Measurements from ENCODE around the gene NT5C1A.

NT5C1A gene

GRCh38 chr1:39689214-39689613 lies 17.3 kb upstream of the NT5C1A start:
- no peak for DNase-seq

- DNase-seq, result no peak
Measured at GRCh38 chr1:39688706-39689105, 16.8 kb upstream of the NT5C1A start.

- DNase-seq, result no peak
Measured at GRCh38 chr1:39687243-39687642, 15.3 kb upstream of the NT5C1A start.

GRCh38 chr1:39685071-39685470 lies 13.2 kb upstream of the NT5C1A start:
- DNase-seq, result no peak

- DNase-seq, result no peak
Measured at GRCh38 chr1:39684313-39684664, 12.4 kb upstream of the NT5C1A start.

GRCh38 chr1:39683591-39684312 lies 11.8 kb upstream of the NT5C1A start:
- DNase-seq, result no peak

GRCh38 chr1:39681999-39682398 lies 10.1 kb upstream of the NT5C1A start:
- no peak for DNase-seq

- DNase-seq, result no peak
Measured at GRCh38 chr1:39681294-39681693, 9.4 kb upstream of the NT5C1A start.

GRCh38 chr1:39680751-39681150 lies 8.8 kb upstream of the NT5C1A start:
- DNase-seq, result no peak

- DNase-seq, result no peak
Measured at GRCh38 chr1:39679821-39680220, 7.9 kb upstream of the NT5C1A start.

GRCh38 chr1:39678889-39679288 lies 7.0 kb upstream of the NT5C1A start:
- no peak for DNase-seq

GRCh38 chr1:39677645-39678044 lies 5.7 kb upstream of the NT5C1A start:
- no peak for DNase-seq

GRCh38 chr1:39676948-39677548 lies 5.1 kb upstream of the NT5C1A start:
- no peak for DNase-seq

- DNase-seq, result no peak
Measured at GRCh38 chr1:39675220-39675619, 3.3 kb upstream of the NT5C1A start.

GRCh38 chr1:39673215-39673614 lies 1.3 kb upstream of the NT5C1A start:
- DNase-seq, result no peak

GRCh38 chr1:39672551-39672947 lies 642 bp upstream of the NT5C1A start:
- no peak for DNase-seq

GRCh38 chr1:39671433-39671792 lies 494 bp downstream of the NT5C1A start:
- no peak for DNase-seq

GRCh38 chr1:39670689-39671088 lies 1.2 kb downstream of the NT5C1A start:
- no peak for DNase-seq

GRCh38 chr1:39668894-39669293 lies 3.0 kb downstream of the NT5C1A start:
- DNase-seq, result no peak

- DNase-seq, result no peak
Measured at GRCh38 chr1:39668111-39668510, 3.8 kb downstream of the NT5C1A start.

GRCh38 chr1:39666772-39667171 lies 5.1 kb downstream of the NT5C1A start:
- no peak for DNase-seq

- DNase-seq, result no peak
Measured at GRCh38 chr1:39663559-39663958, 8.3 kb downstream of the NT5C1A start.

- DNase-seq, result no peak
Measured at GRCh38 chr1:39662861-39663260, 9.0 kb downstream of the NT5C1A start.

- no peak for DNase-seq
Measured at GRCh38 chr1:39659538-39659937, 12.4 kb downstream of the NT5C1A start.

- no peak for DNase-seq
Measured at GRCh38 chr1:39659110-39659509, 12.8 kb downstream of the NT5C1A start.
